HG03060 (cell line): ENCODE measurements around the gene SLC6A8.
"Not testable (repeated sequence)": the region's sequence is repeated elsewhere in the genome, so short reads cannot be mapped to it uniquely, and the experiment has no call there.

Source experiments
- ATAC-seq: cut with Tn5 transposase; IDR thresholded peaks from one replicate; pipeline ENCODE4 v1.9.1; 2021; ENCODE audit warnings: low read depth, moderate number of reproducible peaks; ENCODE audit not compliant: unreplicated experiment

Gene SLC6A8

DNA sequence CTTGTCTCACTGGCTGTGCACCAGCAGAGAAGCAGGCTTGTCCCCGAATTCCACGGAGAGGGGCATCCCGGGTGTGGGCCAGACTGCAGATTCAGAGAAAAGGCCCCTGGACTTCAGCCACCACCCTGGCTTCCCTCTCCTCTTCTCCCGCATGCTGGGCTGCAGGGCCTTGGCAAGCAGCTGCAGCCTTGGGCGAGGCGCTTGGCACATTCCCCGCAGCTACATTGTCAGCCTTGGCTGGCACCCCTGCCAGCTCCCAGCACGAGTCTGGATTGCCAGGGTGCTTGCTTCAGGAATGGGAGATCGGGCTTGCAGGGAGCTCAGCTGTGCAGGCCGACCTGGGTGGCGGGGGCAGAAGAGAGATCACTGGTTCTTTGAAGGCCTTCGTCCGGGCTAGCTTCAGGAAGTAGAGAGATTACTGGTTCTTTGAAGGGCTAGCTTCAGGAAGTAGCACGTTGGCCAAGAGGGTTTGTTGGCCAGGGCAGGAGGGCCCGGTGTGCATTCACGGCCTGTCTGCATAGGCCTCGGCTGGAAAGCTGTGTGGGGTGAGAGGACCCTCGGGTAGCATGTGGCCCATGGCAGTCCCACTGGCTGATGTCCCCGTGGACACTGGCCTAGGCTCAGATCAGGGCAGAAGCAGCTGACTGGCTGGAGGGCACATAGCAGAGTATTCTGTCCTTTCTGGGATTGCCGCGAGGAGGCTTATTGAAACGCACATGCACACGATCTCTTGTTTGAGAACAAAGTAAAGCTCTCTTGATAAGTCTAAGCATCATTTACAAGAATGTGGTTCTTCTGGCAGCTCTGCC, 39.6 kb downstream of the SLC6A8 start:
- no peak for ATAC-seq

DNA sequence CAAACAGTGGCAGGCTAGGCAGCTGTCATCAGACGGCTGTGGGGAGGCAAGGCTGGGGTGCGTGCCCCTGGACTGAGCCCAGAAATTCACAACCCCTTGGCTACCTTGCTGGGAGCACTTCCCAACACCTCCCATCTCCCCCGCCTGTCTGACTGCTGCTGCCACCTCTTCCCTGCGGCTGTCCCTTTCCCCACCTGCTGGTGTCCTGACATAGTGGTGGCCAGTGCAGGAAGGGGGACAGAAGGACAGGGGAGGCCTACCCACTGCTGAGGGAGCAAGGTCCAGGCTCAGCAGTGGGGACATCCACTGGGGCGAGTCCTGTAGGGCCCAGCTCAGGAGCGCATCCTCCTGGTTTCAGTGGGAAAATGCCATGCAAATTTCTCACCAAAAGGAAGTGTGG, 40.4 kb downstream of the SLC6A8 start:
- no peak for ATAC-seq

DNA sequence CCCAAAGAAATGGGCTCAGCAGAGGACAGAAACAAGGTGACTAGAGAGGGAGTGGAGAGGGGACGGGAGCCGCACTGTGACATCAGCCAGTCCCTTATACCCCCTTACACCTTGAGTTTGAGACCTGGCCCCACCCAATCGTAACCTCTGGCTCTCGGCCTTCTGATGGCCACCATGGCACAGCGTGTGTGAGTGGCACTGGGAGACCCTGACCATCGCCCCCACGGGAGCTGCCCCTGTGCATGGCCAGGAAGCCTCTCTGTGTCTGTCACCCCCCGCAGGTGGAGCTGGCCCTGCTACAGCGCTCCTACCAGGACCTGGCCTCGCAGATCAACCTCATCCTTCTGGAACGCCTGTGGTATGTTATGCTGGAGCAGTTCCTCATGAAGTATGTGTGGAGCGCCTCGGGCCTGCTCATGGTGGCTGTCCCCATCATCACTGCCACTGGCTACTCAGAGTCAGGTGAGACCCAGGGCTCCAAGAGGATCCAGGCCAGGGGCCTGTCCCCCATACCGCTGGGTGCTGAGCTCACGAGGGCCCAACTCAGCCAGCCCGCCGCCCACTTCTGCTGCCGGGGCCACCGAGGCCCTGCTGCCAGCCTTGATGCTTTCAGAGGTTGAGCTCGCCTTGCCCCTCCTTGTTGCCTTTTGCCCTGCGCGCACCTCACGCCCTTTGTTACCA, 41.4 kb downstream of the SLC6A8 start:
- no peak for ATAC-seq

DNA sequence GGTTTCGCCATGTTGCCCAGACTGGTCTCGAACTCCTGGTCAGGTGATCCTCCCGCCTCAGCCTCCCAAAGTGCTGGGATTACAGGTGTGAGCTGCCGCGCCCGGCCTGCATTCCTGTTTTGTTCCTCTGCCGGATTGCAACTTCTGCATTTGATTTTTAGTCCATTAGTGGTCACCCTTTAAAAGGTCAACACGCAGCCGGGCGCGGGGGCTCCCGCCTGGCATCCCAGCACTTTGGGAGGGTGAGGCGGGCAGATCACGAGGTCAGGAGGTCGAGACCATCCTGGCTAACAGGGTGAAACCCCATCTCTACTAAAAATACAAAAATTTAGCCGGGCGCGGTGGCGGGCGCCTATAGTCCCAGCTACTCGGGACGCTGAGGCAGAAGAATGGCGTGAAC, 42.4 kb downstream of the SLC6A8 start:
- not testable (repeated sequence) for ATAC-seq

DNA sequence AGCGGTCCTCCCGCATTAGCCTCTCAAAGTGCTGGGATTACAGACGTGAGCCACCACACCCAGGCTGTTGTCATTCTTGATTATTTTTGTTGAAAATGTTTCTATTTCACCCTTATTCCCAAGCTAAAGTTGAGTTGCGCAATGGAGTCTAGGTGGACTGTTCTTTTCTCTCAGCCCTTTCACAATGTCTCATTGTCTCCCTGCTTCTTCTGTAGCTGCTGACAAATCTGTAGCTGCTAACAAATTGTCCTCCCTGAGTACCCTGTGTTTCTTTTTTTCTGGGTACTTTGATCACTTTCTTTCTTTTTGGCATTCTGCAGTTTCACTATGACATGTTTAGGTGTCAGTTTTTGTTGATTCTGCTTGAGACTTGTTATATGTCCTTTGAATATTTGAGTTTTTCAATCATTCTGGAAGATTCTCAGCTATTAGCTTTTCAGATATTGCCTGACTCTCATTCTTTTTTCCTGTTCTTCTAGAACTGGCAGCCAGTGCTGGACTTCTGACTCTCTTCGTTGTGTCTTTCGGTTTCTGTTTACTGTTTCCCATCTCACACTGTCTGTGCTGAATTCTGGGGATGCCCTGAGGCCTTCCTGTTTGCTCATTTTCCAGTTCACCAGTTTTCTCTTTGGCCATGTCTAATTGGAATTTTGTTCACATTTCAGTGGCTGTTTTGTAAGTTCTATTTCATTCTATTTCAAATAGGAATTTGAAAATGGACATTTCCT, 43.6 kb downstream of the SLC6A8 start:
- ATAC-seq, result no peak

DNA sequence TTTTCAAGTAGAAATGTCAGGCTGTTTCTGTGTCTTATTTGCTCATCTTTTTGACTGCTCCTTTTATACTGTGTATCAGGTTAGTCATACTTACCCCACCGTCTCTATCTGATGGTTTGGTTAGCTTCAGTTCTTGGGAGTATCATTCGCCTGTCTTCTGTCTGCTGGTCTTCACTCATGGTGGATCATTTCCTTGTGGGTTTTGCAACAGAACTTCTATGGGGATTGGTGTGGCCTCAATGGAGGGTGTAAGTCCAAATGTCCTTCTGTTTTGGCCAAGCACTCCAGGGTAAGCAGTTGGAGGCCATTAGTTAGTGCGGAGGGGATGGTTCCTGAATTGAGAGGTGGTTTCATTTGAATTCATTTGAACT, 44.1 kb downstream of the SLC6A8 start:
- ATAC-seq, result no peak

DNA sequence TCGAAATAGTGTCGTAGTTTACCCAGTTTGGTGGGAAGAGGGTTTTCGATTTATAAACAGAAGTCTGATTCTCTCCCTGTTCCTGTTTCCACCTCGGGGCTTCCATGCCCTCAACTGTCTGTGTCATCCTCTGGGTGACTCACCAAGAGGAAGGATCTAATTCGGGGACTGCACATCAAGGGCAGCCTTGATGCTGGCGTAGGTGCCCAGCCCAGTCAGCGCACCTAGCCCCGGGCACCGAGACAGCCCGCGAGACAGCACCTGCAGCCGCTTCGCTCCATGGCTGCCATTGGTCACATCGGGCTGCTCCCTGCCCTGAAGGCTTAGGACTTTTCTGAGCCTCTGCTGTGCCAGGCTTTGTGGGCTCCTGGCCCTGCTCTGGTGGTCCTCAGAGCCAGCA, 44.7 kb downstream of the SLC6A8 start:
- ATAC-seq, result no peak

DNA sequence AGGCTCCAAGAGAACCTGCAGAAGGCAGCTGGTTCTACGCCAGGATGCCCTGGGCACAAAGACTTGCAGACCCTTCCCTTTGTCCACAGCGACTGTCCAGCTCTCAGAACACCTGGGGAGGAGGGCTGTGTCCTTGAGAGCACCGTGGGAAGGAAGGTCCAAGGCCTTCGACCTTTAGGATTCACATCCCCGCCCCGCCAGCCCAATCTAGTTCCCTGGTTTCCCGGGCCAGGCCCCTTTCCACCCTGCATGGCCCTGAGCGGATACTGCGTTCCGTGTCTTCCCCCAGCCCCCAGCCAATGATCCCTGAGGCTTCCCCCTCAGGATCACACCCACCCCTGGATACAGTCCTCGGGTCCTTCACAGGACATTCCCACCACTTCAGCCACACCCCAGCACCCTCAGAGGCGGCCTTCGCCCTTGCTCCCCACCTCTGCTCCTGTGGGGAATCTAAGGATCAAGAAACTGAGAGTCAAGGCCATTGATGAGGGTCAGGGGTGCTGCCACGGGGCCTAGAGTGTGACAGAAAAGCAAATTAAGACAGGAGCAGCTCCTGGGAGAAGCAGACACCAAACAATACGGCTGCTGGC, 46.0 kb downstream of the SLC6A8 start:
- ATAC-seq, result no peak

DNA sequence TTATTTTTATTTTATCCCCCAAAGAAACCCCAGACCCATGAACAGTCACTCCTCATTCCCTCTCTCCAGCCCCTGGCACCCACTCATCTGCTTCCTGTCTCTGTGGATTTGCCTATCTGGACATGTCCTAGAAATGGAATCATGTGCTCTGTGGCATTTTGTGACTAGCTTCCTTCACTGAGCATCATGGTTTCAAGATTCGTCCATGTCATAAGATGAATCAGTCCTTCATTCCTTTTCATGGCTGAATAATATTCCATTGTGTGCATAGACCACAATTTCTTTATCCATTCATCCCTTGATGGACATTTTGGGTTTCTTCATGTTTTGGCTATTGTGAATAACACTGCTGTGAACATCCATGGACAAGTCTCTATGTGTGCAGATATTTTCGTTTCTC, 47.1 kb downstream of the SLC6A8 start:
- no peak for ATAC-seq

DNA sequence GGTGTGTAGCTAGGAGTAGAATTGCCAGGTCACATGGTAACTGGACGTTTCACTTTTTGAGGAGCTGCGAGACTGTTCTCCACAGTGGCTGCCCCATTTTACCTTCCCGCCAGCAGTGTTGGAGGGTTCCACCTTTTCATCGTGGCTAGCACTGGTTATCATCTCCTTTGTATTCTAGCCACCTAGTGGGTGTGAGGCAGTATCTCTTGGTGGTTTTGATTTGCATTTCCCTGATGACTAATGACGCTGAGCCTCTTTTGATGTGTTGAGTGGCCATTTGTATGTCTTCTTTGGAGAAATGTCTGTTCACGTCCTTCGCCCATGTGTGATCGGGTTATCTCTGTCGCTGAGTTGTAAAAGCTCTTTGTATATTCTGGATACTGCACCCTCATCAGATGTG, 47.5 kb downstream of the SLC6A8 start:
- ATAC-seq, result no peak

DNA sequence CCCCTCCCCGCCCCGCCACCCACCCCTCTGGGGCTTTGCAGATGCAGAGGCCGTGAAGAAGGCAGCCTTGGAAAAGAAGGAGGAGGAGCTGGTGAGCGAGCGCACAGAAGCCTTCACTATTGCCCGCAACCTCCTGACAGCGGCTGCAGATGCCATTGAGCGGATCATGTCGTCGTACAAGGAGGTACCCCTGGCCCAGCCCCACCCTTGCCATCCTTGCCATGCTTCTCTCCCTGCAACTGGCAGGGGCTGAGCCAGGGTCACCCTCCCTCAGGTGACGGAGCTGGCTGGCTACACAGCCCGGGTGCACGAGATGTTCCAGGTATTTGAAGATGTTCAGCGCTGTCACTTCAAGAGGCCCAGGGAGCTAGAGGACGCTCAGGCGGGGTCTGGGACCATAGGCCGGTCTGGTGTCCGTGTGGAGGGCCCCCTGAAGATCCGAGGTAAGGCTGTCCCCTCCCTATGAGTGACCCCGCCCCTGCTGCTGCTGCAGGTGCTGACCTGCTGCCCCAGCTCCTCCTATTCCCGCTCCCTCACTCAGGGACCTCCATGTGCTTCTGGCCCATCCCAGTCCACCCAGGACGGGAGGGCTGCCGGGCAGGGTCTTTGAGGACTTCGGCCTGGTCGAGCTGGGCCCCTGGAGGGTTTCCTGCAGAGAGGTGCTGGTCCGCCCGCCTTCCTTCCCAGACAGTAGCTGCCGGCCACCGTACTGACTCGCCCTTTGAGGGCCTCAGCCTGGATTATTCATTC, 48.5 kb downstream of the SLC6A8 start:
- ATAC-seq, result no peak

DNA sequence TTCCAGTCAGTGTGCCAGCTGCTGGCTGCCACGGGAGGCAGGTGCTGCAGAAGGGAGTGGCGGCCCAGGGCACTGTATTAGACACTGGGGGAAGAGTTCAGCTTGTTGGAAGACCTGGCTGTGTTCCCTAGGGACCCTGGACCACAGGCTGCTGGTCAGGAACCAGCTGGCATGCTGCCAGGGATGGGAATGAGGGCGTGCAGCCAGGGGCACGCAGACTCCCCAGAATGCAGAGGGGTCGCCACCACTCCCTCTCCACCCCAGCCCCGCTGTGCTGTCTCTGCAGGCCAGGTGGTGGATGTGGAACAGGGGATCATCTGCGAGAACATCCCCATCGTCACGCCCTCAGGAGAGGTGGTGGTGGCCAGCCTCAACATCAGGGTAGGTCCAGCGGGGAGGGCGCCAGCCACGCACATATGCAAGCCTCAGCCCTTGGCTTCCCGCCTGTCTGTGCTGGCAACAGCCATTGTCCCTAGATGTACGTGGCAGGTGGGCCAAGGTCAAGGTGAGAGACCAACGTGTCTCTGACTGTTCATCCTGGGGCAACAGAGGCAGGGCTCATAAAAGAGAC, 49.2 kb downstream of the SLC6A8 start:
- ATAC-seq, result no peak

DNA sequence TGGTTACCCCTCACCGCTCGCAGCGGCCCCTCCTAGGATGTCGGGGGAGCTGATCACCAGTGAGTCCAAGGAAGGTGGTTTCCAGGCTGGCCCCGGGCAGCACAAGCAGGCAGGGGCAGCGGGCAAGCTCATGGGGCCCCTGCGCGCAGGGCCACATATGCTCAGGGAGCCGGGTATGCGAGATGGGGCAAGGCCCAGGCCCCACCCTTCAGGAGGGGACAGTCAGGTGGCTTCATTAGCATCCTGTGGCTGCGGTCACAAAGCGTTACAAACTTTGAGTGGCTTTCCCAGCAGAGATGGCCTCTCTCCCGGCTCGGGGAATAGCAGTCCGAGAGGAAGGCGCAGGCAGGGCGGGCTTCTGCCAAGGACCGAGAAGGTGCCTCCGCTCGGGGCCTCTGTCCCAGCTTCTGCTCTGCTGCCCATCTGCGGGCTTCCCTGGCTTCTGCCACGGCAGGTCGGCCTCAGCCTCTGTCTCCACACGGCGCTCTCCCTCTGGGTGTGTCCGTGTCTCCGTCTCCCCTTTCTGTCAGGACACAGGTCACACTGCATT, 50.4 kb downstream of the SLC6A8 start:
- no peak for ATAC-seq

DNA sequence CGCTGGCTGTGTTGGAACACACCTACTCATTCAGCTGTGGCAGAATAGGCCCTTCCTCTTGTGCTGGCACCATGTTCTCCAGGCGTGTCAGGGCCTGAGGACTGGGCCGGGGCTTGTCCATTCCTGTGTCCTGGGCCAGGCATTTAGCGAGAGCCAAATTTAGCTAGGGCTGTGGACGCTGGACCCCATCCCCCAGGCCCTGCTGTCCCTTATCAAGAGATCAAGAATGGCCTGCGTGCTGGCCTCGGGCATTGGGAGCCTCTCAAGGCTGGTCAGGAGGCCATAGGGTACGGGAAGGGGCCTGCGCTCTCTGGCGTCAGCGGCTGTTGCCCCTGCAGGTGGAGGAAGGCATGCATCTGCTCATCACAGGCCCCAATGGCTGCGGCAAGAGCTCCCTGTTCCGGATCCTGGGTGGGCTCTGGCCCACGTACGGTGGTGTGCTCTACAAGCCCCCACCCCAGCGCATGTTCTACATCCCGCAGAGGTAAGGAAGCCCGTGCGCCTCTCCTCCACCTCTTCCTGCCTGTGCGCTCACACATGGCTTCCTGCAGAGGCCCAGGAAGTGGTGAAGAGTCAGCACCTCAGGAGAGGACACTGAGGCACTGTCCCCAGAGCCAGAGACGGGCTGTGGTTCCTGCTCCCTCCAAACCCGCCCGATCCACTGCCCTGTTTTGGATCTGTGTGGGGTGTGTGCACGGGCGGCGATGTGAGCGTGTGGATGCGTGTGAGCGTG, 52.2 kb downstream of the SLC6A8 start:
- ATAC-seq, result no peak

DNA sequence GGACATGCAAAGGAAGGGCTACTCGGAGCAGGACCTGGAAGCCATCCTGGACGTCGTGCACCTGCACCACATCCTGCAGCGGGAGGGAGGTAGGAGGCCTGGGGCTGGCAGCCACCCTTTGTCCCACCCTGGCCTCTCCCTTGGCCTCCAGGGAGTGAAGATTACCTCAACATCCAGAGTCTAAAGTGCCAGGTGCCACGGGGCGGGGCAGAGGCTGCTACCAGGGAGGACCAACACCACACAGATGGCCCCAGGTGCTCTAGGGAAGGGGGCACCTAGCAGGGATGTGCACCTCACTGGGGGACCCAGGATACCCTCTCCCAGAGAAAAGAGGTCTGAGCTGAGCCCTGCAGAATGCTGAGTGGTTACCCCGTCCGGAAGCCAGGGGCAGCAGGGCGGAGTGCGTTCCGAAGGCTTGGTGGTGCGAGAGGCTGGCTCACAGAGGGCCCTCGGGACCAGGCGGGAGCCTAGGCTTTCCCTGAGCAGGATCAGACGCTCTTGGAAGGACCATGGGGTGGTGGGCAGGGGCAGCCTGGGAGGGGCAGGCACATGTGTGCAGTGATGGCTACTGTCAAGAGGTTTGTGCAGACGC, 53.0 kb downstream of the SLC6A8 start:
- no peak for ATAC-seq

DNA sequence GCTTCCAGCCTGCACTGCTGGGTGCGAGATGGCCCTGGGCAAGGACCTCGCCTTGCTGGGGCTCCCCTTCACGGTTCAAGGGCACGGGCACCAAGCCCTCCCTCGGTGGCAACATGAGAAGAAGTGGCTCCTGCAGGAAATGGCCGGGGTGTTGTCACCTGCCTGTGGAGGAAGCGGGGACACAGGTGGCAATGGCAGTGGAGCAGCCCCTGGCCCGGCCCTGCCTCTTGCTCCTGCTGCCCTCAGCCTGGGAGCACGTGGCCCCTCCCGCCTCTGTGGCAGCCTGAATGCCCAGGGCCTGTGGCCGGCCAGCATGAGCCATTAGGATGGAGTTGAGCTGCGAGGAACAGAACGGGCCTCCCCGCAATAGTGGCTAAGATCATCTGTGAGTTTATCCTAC, 53.7 kb downstream of the SLC6A8 start:
- ATAC-seq, result no peak

DNA sequence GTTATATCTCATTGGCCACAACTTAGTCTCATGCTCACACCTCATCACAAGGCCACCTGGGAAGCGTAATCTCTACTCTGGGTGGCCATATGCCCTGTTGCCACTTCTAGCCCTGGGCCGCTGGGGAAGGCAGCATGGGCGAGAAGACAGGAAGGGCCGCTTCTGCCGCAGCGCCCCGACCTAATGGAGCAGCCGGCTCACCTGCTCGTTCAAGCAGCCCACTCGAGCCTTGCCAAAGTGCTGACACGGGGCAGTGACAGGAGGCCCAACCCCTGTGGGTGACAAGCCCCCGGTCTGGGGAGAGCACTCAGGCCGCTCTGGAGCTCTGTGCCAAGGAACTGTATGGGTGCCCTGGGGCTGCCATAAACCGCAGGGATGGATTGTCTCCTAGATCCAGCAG, 54.4 kb downstream of the SLC6A8 start:
- ATAC-seq, result not testable (repeated sequence)

DNA sequence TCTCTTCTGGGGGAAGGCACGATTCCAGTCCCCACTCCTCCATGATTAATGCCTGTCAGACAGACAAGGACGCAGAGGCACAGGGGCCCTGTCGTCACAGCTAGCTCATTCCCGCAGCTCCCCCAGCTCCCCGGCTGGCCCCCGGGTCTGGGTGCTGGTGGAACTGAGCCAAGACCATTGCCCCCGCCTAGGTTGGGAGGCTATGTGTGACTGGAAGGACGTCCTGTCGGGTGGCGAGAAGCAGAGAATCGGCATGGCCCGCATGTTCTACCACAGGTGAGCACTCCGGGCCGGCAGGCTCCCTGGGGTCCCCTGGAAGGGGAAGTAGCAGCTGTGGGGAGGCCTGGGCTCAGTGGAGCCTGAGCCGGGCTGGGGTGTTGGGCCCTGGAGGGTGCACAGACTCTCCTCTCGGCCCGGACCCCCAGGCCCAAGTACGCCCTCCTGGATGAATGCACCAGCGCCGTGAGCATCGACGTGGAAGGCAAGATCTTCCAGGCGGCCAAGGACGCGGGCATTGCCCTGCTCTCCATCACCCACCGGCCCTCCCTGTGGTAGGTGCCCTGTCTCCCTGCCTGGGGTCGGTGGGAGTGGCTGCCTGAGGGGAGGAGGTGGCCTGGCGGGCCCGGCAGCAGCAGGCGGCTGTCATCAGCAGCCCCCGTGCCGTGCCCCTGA, 55.2 kb downstream of the SLC6A8 start:
- ATAC-seq, result not testable (repeated sequence)
